Transverse colon (tissue), 4 donors: Measurements from ENCODE around the gene ZNF862. TPM values are rescaled to one million over a fixed set of nuclear protein-coding genes. Genes with fewer than 3 reads are reported as not detected.

Experiments used
- DNase-seq: peaks from one replicate; pipeline ENCODE4 v3.0.0-alpha.2; 2019
- H3K27ac ChIP-seq, 4 donors: fragments of 200-600 bp; sonication (generic); 2 replicates each; pipeline ENCODE4 v1.5.1; 2016 to 2018; ENCODE audit warnings: inconsistent platforms in 4 of 4
- H3K27me3 ChIP-seq: fragments of 200-600 bp; sonication (generic); 2 replicates; pipeline ENCODE4 v1.5.1; 2017; ENCODE audit warnings: inconsistent platforms
- H3K36me3 ChIP-seq, 4 donors: fragments of 200-600 bp; sonication (generic); 2 replicates each; pipeline ENCODE4 v1.5.1; 2017 to 2019; ENCODE audit warnings: inconsistent platforms in 4 of 4
- H3K4me1 ChIP-seq, 4 donors: fragments of 200-600 bp; sonication (generic); 2 replicates each; pipeline ENCODE4 v1.5.1; 2017 to 2020; ENCODE audit warnings: inconsistent platforms in 4 of 4
- H3K4me3 ChIP-seq, 4 donors: fragments of 200-600 bp; sonication (generic); 1 replicate in 1 of 4; 2 replicates in 3 of 4; pipeline versions ENCODE4 v1.5.1 to v1.6.1; 2017 to 2019; ENCODE audit warnings: inconsistent platforms in 4 of 4
- H3K9me3 ChIP-seq, 2 donors: fragments of 200-600 bp; sonication (generic); 2 replicates each; pipeline ENCODE4 v1.5.1; 2017 to 2019; ENCODE audit warnings: inconsistent platforms in 2 of 2
- CTCF ChIP-seq, 5 experiments: fragments of 200-600 bp in 3 of 5; fragments of 450-650 bp in 2 of 5; sonication (generic) in 3 of 5; IDR thresholded peaks; 1 replicate in 2 of 5; 2 replicates in 3 of 5; pipeline ENCODE4 v1.5.1; 2016 to 2017; ENCODE audit warnings: antibody characterized with exemption in 5 of 5, inconsistent platforms in 3 of 5, mild to moderate bottlenecking in 2 of 5, moderate library complexity in 1 of 5
- EP300 ChIP-seq: sonication (generic); formaldehyde crosslinking; IDR thresholded peaks from one replicate; pipeline ENCODE4 v1.6.1; 2017; ENCODE audit warnings: antibody characterized with exemption, low read depth
- POLR2A ChIP-seq: fragments of 450-650 bp; IDR thresholded peaks from one replicate; pipeline ENCODE4 v1.6.1; 2016; ENCODE audit warnings: antibody characterized with exemption, mild to moderate bottlenecking, moderate library complexity
- POLR2AphosphoS5 ChIP-seq, 3 donors: sonication (generic); formaldehyde crosslinking; IDR thresholded peaks; one replicate each; pipeline ENCODE4 v1.6.1; 2016; ENCODE audit warnings: antibody characterized with exemption in 3 of 3
- WGBS, 2 donors: methylation state at CpG; one replicate each; pipeline ENCODE4 v1.1.5; 2018; ENCODE audit warnings: low coverage in 1 of 2; 5-methylcytosine and 5-hydroxymethylcytosine counted together
- in situ Hi-C, 4 donors: fragments of 200-750 bp; cut with MboI; loops; one replicate each; pipeline versions ENCODE4 v1.15.0 to v1.15.1; 2017; ENCODE audit warnings: low sequenced_read_pairs in 3 of 4, low pct_ligation_motif_present in 1 of 4, low pct_unique_long_range_greater_than_20kb in 1 of 4
- intact Hi-C: fragments of 100-400 bp; cut with DNase I; formaldehyde crosslinking; loops from one replicate; pipeline ENCODE4 v1.15.1; 2023; ENCODE audit warnings: low total_unique reads
- total RNA-seq, 4 donors: library from RNA; depleted of rRNA; stranded (reverse); fragments of >200 nt; gene quantifications; one replicate each; pipeline ENCODE4 v1.1.0, GENCODE V29; 2016

ZNF862 gene
- total RNA-seq, 4 donors from 2014 or later = 12.7 to 23.5 (median 17.6) TPM

- DNase-seq = no peak
- Histone ChIP-seq H3K36me3 (no peaks in the 10 kb centered on the region), H3K4me1 (peaks cover 0 to 7% (median 3%) of the 10 kb centered on the region in 4 donors), H3K27ac (no peak overlapping the region), H3K9me3 (no peaks in the 10 kb centered on the region), H3K4me3 (no peak overlapping the region), H3K27me3 (no peaks in the 10 kb centered on the region)
- no peak for TF ChIP-seq POLR2A
- TF ChIP-seq CTCF (IDR thresholded peaks at IDR 0.05) = no peak
- no peak for TF ChIP-seq POLR2AphosphoS5 (IDR thresholded peaks at IDR 0.05)
- TF ChIP-seq EP300 = no peak
- 58% methylated on average over 4 of the region's 4 CpGs; no CpG with 5 or more reads in 1 of the 2 donors for WGBS, 2 donors
- intact Hi-C loops (no loop called here), in situ Hi-C loops (no loop called here)
These were observed 21.4 kb upstream of the ZNF862 start for GRCh38 chr7:149816794-149817193.

- no peaks in the 10 kb centered on the region for H3K36me3 ChIP-seq
- in situ Hi-C loops = no loop called here
- peaks cover 0 to 7% (median 4%) of the 10 kb centered on the region in 4 donors for H3K4me1 ChIP-seq
- H3K4me3 ChIP-seq = no peak overlapping the region
- H3K27ac ChIP-seq = no peak overlapping the region
- intact Hi-C loops = no loop called here
- 60% methylated on average over 6 of the region's 8 CpGs; no CpG with 5 or more reads in 1 of the 2 donors for WGBS, 2 donors
- no peaks in the 10 kb centered on the region for H3K9me3 ChIP-seq
- no peak for TF ChIP-seq CTCF (IDR thresholded peaks at IDR 0.05)
- no peak for TF ChIP-seq POLR2AphosphoS5 (IDR thresholded peaks at IDR 0.05)
- TF ChIP-seq EP300 = no peak
- no peak for TF ChIP-seq POLR2A
- DNase-seq = no peak
- H3K27me3 ChIP-seq = no peaks in the 10 kb centered on the region
These were observed 20.8 kb upstream of the ZNF862 start for GRCh38 chr7:149817301-149817771.

- Histone ChIP-seq H3K36me3 (no peaks in the 10 kb centered on the region), H3K27ac (no peak overlapping the region), H3K27me3 (no peaks in the 10 kb centered on the region), H3K9me3 (no peaks in the 10 kb centered on the region), H3K4me1 (peaks cover 0 to 7% (median 4%) of the 10 kb centered on the region in 4 donors), H3K4me3 (no peak overlapping the region)
- in situ Hi-C loops (no loop called here), intact Hi-C loops (no loop called here)
- WGBS, 2 donors = 75 to 100% methylated on average over 2 to 23 of the region's 23 CpGs
- TF ChIP-seq POLR2A (no peak), CTCF (IDR thresholded peaks at IDR 0.05) (no peak), EP300 (no peak), POLR2AphosphoS5 (IDR thresholded peaks at IDR 0.05) (no peak)
- DNase-seq = no peak
These were observed 20.2 kb upstream of the ZNF862 start for GRCh38 chr7:149817836-149818535.

DNA sequence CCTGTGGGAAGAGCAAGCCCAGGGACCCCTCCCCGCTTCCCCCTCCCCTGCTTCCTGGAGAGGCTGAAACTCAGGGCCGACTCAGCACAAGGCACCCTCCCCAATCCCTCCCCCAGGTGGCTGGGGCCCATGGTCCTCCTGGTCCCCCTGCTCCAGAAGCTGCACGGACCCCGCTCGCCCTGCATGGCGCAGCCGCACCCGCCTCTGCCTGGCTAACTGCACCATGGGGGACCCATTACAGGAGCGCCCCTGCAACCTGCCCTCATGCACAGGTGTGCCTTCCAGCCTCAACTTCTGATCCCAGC is 19.7 kb upstream of the ZNF862 start:
- TF ChIP-seq EP300 (no peak), CTCF (IDR thresholded peaks at IDR 0.05) (no peak), POLR2AphosphoS5 (IDR thresholded peaks at IDR 0.05) (no peak), POLR2A (no peak)
- H3K27me3 ChIP-seq = no peaks in the 10 kb centered on the region
- H3K4me1 ChIP-seq = peaks cover 0 to 7% (median 4%) of the 10 kb centered on the region in 4 donors
- in situ Hi-C loops = no loop called here
- H3K27ac ChIP-seq = no peak overlapping the region
- WGBS, 2 donors = 86% methylated on average over 9 of the region's 9 CpGs; no CpG with 5 or more reads in 1 of the 2 donors
- H3K4me3 ChIP-seq = no peak overlapping the region
- intact Hi-C loops = no loop called here
- DNase-seq = no peak
- H3K9me3 ChIP-seq = no peaks in the 10 kb centered on the region
- no peaks in the 10 kb centered on the region for H3K36me3 ChIP-seq
